ENCODE data around the gene KIF5A.

GRCh38 chr12:57516617-57517153, 33.2 kb upstream of the KIF5A start:
- TF ChIP-seq CTCF (IDR thresholded peaks at IDR 0.05): no peak
- TF ChIP-seq EZH2 (IDR thresholded peaks at IDR 0.05): no peak
- TF ChIP-seq EZH2phosphoT487 (IDR thresholded peaks at IDR 0.05): no peak

Data from neural progenitor cell (in vitro differentiated cells).